Activated gamma-delta T cell treated with Interleukin-2 at 50 U/mL for 16 hours (primary cell): ENCODE measurements around the gene PRSS56.

Experiments
- DNase-seq: peaks from one replicate; pipeline ENCODE4 v3.0.0-alpha.2; 2020

Gene PRSS56

GRCh38 chr2:232486558-232487384 lies 33.4 kb upstream of the PRSS56 start:
- no peak for DNase-seq

GRCh38 chr2:232487385-232488096 lies 32.6 kb upstream of the PRSS56 start, which contains the start of gene ECEL1:
Gene ECEL1, minus strand, starts transcription at chr2:232487834. Its CDS starts 1,181 bp downstream, at chr2:232486653.
- DNase-seq, result no peak

GRCh38 chr2:232488097-232488711 lies 32.0 kb upstream of the PRSS56 start:
- DNase-seq, result no peak

- no peak for DNase-seq
Observed at GRCh38 chr2:232488721-232489300, 31.4 kb upstream of the PRSS56 start.

- no peak for DNase-seq
Observed at GRCh38 chr2:232489516-232490220, 30.5 kb upstream of the PRSS56 start.

- DNase-seq, result no peak
Observed at GRCh38 chr2:232490221-232491138, 29.7 kb upstream of the PRSS56 start.

GRCh38 chr2:232491139-232491780 lies 28.9 kb upstream of the PRSS56 start:
- DNase-seq, result no peak

- DNase-seq, result no peak
Observed at GRCh38 chr2:232492236-232492848, 27.8 kb upstream of the PRSS56 start.

- DNase-seq, result no peak
Observed at GRCh38 chr2:232492963-232493700, 27.1 kb upstream of the PRSS56 start.

GRCh38 chr2:232493701-232494474 lies 26.3 kb upstream of the PRSS56 start:
- DNase-seq, result no peak

GRCh38 chr2:232494542-232494941 lies 25.6 kb upstream of the PRSS56 start:
- no peak for DNase-seq

GRCh38 chr2:232495292-232495691 lies 24.9 kb upstream of the PRSS56 start:
- DNase-seq, result no peak

- no peak for DNase-seq
Observed at GRCh38 chr2:232496501-232497270, 23.5 kb upstream of the PRSS56 start.

- DNase-seq, result no peak
Observed at GRCh38 chr2:232497348-232497747, 22.8 kb upstream of the PRSS56 start.

GRCh38 chr2:232498452-232498851 lies 21.7 kb upstream of the PRSS56 start:
- no peak for DNase-seq

GRCh38 chr2:232501331-232501771 lies 18.8 kb upstream of the PRSS56 start:
- no peak for DNase-seq

- DNase-seq, result no peak
Observed at GRCh38 chr2:232501794-232502390, 18.3 kb upstream of the PRSS56 start.

- no peak for DNase-seq
Observed at GRCh38 chr2:232502511-232502910, 17.7 kb upstream of the PRSS56 start.
